GM12892 (cell line): ENCODE measurements around the gene HDGFL2.
A peak's percentile ranks its signal among the peaks of the same experiment; 100 is the strongest.

Source experiments
- POLR2A ChIP-seq: IDR thresholded peaks from 2 replicates; pipeline ENCODE4 v1.6.1; 2011; ENCODE audit warnings: low read depth, low read length, control low read depth
- POLR2AphosphoS5 ChIP-seq: IDR thresholded peaks from 2 replicates; pipeline ENCODE4 v1.6.1; 2011; ENCODE audit warnings: low read depth, low read length, control low read depth
- TAF1 ChIP-seq: IDR thresholded peaks from 2 replicates; pipeline ENCODE4 v1.6.1; 2011; ENCODE audit warnings: low read depth, mild to moderate bottlenecking, control low read depth, low read length, borderline replicate concordance

DNA sequence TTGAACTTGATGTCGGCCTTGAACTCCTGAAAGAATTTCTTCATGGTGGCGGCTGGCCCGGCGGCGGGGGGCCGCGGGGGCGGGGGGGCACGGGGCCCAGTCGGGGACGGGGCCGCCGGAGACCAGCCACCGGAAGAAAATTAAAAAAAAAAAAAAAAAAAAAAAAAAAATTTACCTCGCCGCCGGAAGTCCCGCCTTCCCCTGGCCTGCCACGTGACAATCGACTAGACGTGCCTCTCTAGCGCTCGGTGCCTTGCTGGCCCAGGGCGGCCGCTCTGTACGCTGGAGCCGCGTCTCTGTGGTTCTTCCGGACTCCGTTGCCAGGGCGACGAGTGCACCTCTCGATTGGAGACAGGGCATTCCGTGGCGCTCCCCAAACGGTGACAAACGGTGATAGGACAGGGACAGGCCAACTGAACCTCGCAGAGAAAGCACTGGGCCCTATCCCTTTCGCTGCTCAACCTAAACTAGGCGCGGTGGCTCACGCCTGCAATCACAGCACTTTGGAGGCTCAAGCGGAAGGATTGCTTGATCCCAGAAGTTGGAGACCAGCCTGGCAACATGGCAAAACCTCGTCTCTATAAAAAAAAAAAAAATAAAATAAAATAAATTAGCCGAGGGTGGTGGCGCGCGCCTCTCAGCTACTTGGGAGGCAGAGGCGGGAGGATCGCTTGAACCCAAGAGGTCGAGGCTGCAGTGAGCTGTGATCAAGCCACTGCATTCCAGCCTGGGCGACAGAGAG lies 14.3 kb upstream of the HDGFL2 start, which contains the start of gene UBXN6:
- no peak for TF ChIP-seq POLR2A
- TF ChIP-seq TAF1, result peak; percentile 33; the same call in 1 of the 2 replicates
- no peak for TF ChIP-seq POLR2AphosphoS5
